CD1c-positive myeloid dendritic cell (primary cell): ENCODE data around the gene ARHGEF39.
"Not testable (repeated sequence)": the region's sequence is repeated elsewhere in the genome, so short reads cannot be mapped to it uniquely, and the experiment has no call there.

Source experiments
- DNase-seq: peaks from one replicate; pipeline ENCODE4 v3.0.0-alpha.2; 2016; ENCODE audit errors: extremely low spot score

ARHGEF39 gene

GRCh38 chr9:35650341-35651158, 14.4 kb downstream of the ARHGEF39 start, which contains the start of gene SIT1:
SIT1 (minus strand) TSS chr9:35650931; CDS start chr9:35650853, 78 bp downstream.
- DNase-seq: no peak

- DNase-seq: peak; percentile 85
Observed at GRCh38 chr9:35649431-35650340, 15.3 kb downstream of the ARHGEF39 start.

- DNase-seq: peak; percentile 95
Observed at GRCh38 chr9:35646533-35647265, 18.3 kb downstream of the ARHGEF39 start.

- DNase-seq: no peak
Observed at GRCh38 chr9:35646153-35646532, 18.9 kb downstream of the ARHGEF39 start.

- not testable (repeated sequence) for DNase-seq
Observed at GRCh38 chr9:35645736-35646135, 19.3 kb downstream of the ARHGEF39 start.

- no peak for DNase-seq
Observed at GRCh38 chr9:35643046-35643445, 21.9 kb downstream of the ARHGEF39 start.

GRCh38 chr9:35641478-35641877, 23.5 kb downstream of the ARHGEF39 start:
- not testable (repeated sequence) for DNase-seq

- DNase-seq: not testable (repeated sequence)
Observed at GRCh38 chr9:35640431-35640830, 24.6 kb downstream of the ARHGEF39 start.

GRCh38 chr9:35639631-35640030, 25.4 kb downstream of the ARHGEF39 start:
- DNase-seq: no peak

GRCh38 chr9:35639225-35639624, 25.8 kb downstream of the ARHGEF39 start:
- not testable (repeated sequence) for DNase-seq

- not testable (repeated sequence) for DNase-seq
Observed at GRCh38 chr9:35638751-35639150, 26.2 kb downstream of the ARHGEF39 start.

GRCh38 chr9:35637427-35637955, 27.5 kb downstream of the ARHGEF39 start:
- not testable (repeated sequence) for DNase-seq

- not testable (repeated sequence) for DNase-seq
Observed at GRCh38 chr9:35636877-35637246, 28.1 kb downstream of the ARHGEF39 start.

GRCh38 chr9:35636135-35636876, 28.7 kb downstream of the ARHGEF39 start:
- DNase-seq: peak; percentile 79

- DNase-seq: peak; percentile 47
Observed at GRCh38 chr9:35635730-35636129, 29.3 kb downstream of the ARHGEF39 start.

- DNase-seq: no peak
Observed at GRCh38 chr9:35629597-35629996, 35.4 kb downstream of the ARHGEF39 start.

- DNase-seq: no peak
Observed at GRCh38 chr9:35628389-35628991, 36.5 kb downstream of the ARHGEF39 start.

GRCh38 chr9:35627575-35627974, 37.4 kb downstream of the ARHGEF39 start:
- DNase-seq: no peak

GRCh38 chr9:35619800-35620158, 45.2 kb downstream of the ARHGEF39 start:
- no peak for DNase-seq
